Activated CD8-positive, alpha-beta memory T cell treated with anti-CD3 and anti-CD28 coated beads, Interleukin-2, amount 50 U/mL, for 48 hours (primary cell): ENCODE measurements around the gene KRABD2.
"Not testable (repeated sequence)": the region's sequence is repeated elsewhere in the genome, so short reads cannot be mapped to it uniquely, and the experiment has no call there.

Experiments used
- DNase-seq: peaks from one replicate; pipeline ENCODE4 v3.0.0-alpha.2; 2020

KRABD2 gene

GRCh38 chr17:8357910-8358309, 18.6 kb downstream of the KRABD2 start:
- DNase-seq, result no peak

- no peak for DNase-seq
Measured at GRCh38 chr17:8354236-8354635, 22.3 kb downstream of the KRABD2 start.

- no peak for DNase-seq
Measured at GRCh38 chr17:8353736-8354135, 22.8 kb downstream of the KRABD2 start.

- DNase-seq, result no peak
Measured at GRCh38 chr17:8350339-8350738, 26.2 kb downstream of the KRABD2 start.

GRCh38 chr17:8347001-8347400, 29.5 kb downstream of the KRABD2 start:
- DNase-seq, result not testable (repeated sequence)

GRCh38 chr17:8345951-8346665, 30.4 kb downstream of the KRABD2 start:
- DNase-seq, result no peak

GRCh38 chr17:8345052-8345690, 31.3 kb downstream of the KRABD2 start:
- no peak for DNase-seq

GRCh38 chr17:8341456-8341855, 35.0 kb downstream of the KRABD2 start:
- no peak for DNase-seq

- DNase-seq, result no peak
Measured at GRCh38 chr17:8339540-8339939, 37.0 kb downstream of the KRABD2 start, which contains the start of gene ODF4. Gene ODF4 (plus strand): TSS chr17:8339840. CDS start chr17:8340052, 212 bp downstream.

GRCh38 chr17:8338753-8339140, 37.8 kb downstream of the KRABD2 start:
- DNase-seq, result no peak

GRCh38 chr17:8337802-8338752, 38.4 kb downstream of the KRABD2 start:
- no peak for DNase-seq

- DNase-seq, result no peak
Measured at GRCh38 chr17:8333281-8333680, 43.2 kb downstream of the KRABD2 start.

- DNase-seq, result no peak
Measured at GRCh38 chr17:8332688-8333087, 43.8 kb downstream of the KRABD2 start.

- DNase-seq, result no peak
Measured at GRCh38 chr17:8332128-8332527, 44.4 kb downstream of the KRABD2 start.

GRCh38 chr17:8327303-8327649, 49.2 kb downstream of the KRABD2 start:
- no peak for DNase-seq
